ENCODE results near the gene S100A11.

S100A11 gene

DNA sequence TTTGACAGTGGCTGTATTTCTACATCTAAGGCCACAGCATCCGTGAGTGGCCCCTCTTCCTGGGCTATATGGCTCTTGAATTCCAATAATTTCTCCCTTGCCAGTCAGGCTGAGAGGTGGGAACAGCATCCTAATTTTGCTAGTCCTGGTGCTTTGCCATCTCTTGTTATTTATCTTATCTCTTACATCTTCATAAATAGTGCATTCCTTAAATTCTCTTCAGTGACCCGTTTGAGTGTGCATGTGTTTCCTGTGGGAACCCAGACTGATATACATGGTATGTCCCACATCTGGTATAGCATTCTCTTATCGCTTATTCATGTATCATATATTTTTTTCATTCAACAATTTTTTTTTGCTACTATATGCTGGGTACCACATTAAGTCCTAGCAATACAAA, 9.9 kb downstream of the S100A11 start:
- H3K27me3 ChIP-seq (ENCODE audit: insufficient read depth, low read length), result no peaks in the 10 kb centered on the region
- H4K12ac ChIP-seq (ENCODE audit: low read depth, low read length), result no peak overlapping the region
- no peak overlapping the region for H3K4ac ChIP-seq (ENCODE audit: low read depth, low read length)
- H3K4me3 ChIP-seq (ENCODE audit: low read depth, low read length), result no peak overlapping the region
- H3K27ac ChIP-seq (ENCODE audit: low read depth, low read length), result no peak overlapping the region
- H2BK12ac ChIP-seq (ENCODE audit: low read length), result no peak overlapping the region
- no peak overlapping the region for H3K14ac ChIP-seq (ENCODE audit: low read length)
- H3K4me1 ChIP-seq (ENCODE audit: control insufficient read depth in 1 of 2, insufficient read depth in 2 of 2, low read length in 2 of 2), result peaks cover 8 to 11% of the 10 kb centered on the region in 2 experiments
- WGBS (ENCODE audit: extremely low coverage, insufficient coverage, insufficient read length), result no CpG with 5 or more reads among the region's 3 CpGs
- no peak overlapping the region for H2AFZ ChIP-seq (ENCODE audit: insufficient read depth, low read length, poor library complexity)
- no peak overlapping the region for H4K8ac ChIP-seq (ENCODE audit: low read depth, low read length)
- H3K9ac ChIP-seq (ENCODE audit: low read length), result no peak overlapping the region
- H3K4me2 ChIP-seq (ENCODE audit: low read length), result no peak overlapping the region
- peaks cover 0 to 7% of the 10 kb centered on the region in 2 experiments for H3K36me3 ChIP-seq (ENCODE audit: control insufficient read depth in 1 of 2, insufficient read depth in 2 of 2, low read length in 2 of 2)
- no peak overlapping the region for H4K91ac ChIP-seq (ENCODE audit: low read depth, low read length)
- H3K23ac ChIP-seq (ENCODE audit: low read length), result no peak overlapping the region
- no peak for DNase-seq
- no peak overlapping the region for H2BK120ac ChIP-seq (ENCODE audit: insufficient read depth, low read length, poor library complexity)
- no peak overlapping the region for H3K18ac ChIP-seq (ENCODE audit: low read length)
- H2AK5ac ChIP-seq (ENCODE audit: low read length), result no peak overlapping the region
- H3K9me3 ChIP-seq (ENCODE audit: insufficient read depth, low read depth, low read length), result no peaks in the 10 kb centered on the region
- no peaks in the 10 kb centered on the region for H3K79me2 ChIP-seq (ENCODE audit: control insufficient read depth, insufficient read depth, low read length, poor library complexity)
- no peaks in the 10 kb centered on the region for H3K79me1 ChIP-seq (ENCODE audit: low read length)
- H2BK5ac ChIP-seq (ENCODE audit: low read depth, low read length, poor library complexity), result no peak overlapping the region

DNA sequence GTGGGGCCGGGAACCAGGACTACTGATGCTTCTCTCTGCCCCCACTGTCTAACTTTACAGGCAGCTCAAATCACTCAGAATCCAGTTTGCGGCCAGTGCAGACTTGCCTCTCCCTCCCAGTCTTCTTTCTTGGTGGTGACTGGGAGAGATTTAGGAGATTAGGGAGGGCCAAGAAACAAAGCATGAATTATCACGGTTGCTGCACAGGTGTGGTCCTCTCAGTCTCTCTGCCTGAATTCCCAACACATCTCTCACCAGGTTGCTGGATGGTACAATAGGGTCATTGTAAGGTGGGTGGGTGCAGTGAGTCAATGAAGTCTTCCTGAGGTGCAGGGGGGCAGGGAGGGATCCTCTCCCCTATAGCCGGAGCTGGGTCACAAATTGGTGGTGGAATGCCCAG, 12.6 kb downstream of the S100A11 start:
- no peak overlapping the region for H3K23ac ChIP-seq (ENCODE audit: low read length)
- H2BK12ac ChIP-seq (ENCODE audit: low read length), result no peak overlapping the region
- no peak overlapping the region for H4K91ac ChIP-seq (ENCODE audit: low read depth, low read length)
- H3K14ac ChIP-seq (ENCODE audit: low read length), result no peak overlapping the region
- H2BK120ac ChIP-seq (ENCODE audit: insufficient read depth, low read length, poor library complexity), result no peak overlapping the region
- H4K8ac ChIP-seq (ENCODE audit: low read depth, low read length), result no peak overlapping the region
- no peak overlapping the region for H3K18ac ChIP-seq (ENCODE audit: low read length)
- peaks cover 11 to 17% of the 10 kb centered on the region in 2 experiments for H3K4me1 ChIP-seq (ENCODE audit: control insufficient read depth in 1 of 2, insufficient read depth in 2 of 2, low read length in 2 of 2)
- H2AFZ ChIP-seq (ENCODE audit: insufficient read depth, low read length, poor library complexity), result no peak overlapping the region
- no peak overlapping the region for H4K12ac ChIP-seq (ENCODE audit: low read depth, low read length)
- no peak overlapping the region for H3K27ac ChIP-seq (ENCODE audit: low read depth, low read length)
- no CpG with 5 or more reads among the region's 4 CpGs for WGBS (ENCODE audit: extremely low coverage, insufficient coverage, insufficient read length)
- DNase-seq, result no peak
- H3K9ac ChIP-seq (ENCODE audit: low read length), result no peak overlapping the region
- H3K9me3 ChIP-seq (ENCODE audit: insufficient read depth, low read depth, low read length), result no peaks in the 10 kb centered on the region
- H3K79me1 ChIP-seq (ENCODE audit: low read length), result no peaks in the 10 kb centered on the region
- H3K4ac ChIP-seq (ENCODE audit: low read depth, low read length), result no peak overlapping the region
- H3K27me3 ChIP-seq (ENCODE audit: insufficient read depth, low read length), result no peaks in the 10 kb centered on the region
- H2BK5ac ChIP-seq (ENCODE audit: low read depth, low read length, poor library complexity), result no peak overlapping the region
- H2AK5ac ChIP-seq (ENCODE audit: low read length), result no peak overlapping the region
- H3K36me3 ChIP-seq (ENCODE audit: control insufficient read depth in 1 of 2, insufficient read depth in 2 of 2, low read length in 2 of 2), result no peaks in the 10 kb centered on the region
- H3K4me3 ChIP-seq (ENCODE audit: low read depth, low read length), result no peak overlapping the region
- no peaks in the 10 kb centered on the region for H3K79me2 ChIP-seq (ENCODE audit: control insufficient read depth, insufficient read depth, low read length, poor library complexity)
- no peak overlapping the region for H3K4me2 ChIP-seq (ENCODE audit: low read length)

DNA sequence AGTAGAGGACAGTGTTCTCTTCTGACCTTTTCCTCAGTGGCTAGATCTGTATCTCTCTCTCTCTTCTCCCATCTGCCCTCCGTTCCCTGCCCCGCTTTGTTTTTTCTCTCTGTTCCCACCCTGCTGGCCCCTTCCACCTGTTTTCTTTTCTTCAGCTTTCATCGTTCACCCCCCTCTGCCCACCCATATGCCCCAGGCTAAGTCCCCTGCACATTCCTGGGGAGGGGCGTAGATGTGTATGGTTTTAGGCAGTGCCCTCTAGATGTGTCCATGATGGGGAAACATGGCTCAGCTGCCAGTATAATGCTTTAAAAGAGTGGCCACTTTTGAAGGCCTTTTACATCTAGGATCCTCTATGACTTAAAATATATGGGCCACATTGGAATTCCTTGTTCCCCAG, 13.6 kb downstream of the S100A11 start:
- H4K12ac ChIP-seq (ENCODE audit: low read depth, low read length), result no peak overlapping the region
- no peak overlapping the region for H2BK12ac ChIP-seq (ENCODE audit: low read length)
- H4K8ac ChIP-seq (ENCODE audit: low read depth, low read length), result no peak overlapping the region
- H3K79me2 ChIP-seq (ENCODE audit: control insufficient read depth, insufficient read depth, low read length, poor library complexity), result no peaks in the 10 kb centered on the region
- H3K36me3 ChIP-seq (ENCODE audit: control insufficient read depth in 1 of 2, insufficient read depth in 2 of 2, low read length in 2 of 2), result no peaks in the 10 kb centered on the region
- no peak overlapping the region for H3K4me2 ChIP-seq (ENCODE audit: low read length)
- H3K27me3 ChIP-seq (ENCODE audit: insufficient read depth, low read length), result no peaks in the 10 kb centered on the region
- H3K4me1 ChIP-seq (ENCODE audit: control insufficient read depth in 1 of 2, insufficient read depth in 2 of 2, low read length in 2 of 2), result peaks cover 9 to 17% of the 10 kb centered on the region in 2 experiments
- no peak overlapping the region for H2BK120ac ChIP-seq (ENCODE audit: insufficient read depth, low read length, poor library complexity)
- H3K14ac ChIP-seq (ENCODE audit: low read length), result no peak overlapping the region
- no CpG with 5 or more reads among the region's 4 CpGs for WGBS (ENCODE audit: extremely low coverage, insufficient coverage, insufficient read length)
- no peak overlapping the region for H3K23ac ChIP-seq (ENCODE audit: low read length)
- H2AK5ac ChIP-seq (ENCODE audit: low read length), result no peak overlapping the region
- no peak overlapping the region for H3K27ac ChIP-seq (ENCODE audit: low read depth, low read length)
- no peak overlapping the region for H2BK5ac ChIP-seq (ENCODE audit: low read depth, low read length, poor library complexity)
- no peaks in the 10 kb centered on the region for H3K79me1 ChIP-seq (ENCODE audit: low read length)
- H3K4ac ChIP-seq (ENCODE audit: low read depth, low read length), result no peak overlapping the region
- no peaks in the 10 kb centered on the region for H3K9me3 ChIP-seq (ENCODE audit: insufficient read depth, low read depth, low read length)
- DNase-seq, result no peak
- H2AFZ ChIP-seq (ENCODE audit: insufficient read depth, low read length, poor library complexity), result no peak overlapping the region
- no peak overlapping the region for H3K18ac ChIP-seq (ENCODE audit: low read length)
- H3K4me3 ChIP-seq (ENCODE audit: low read depth, low read length), result no peak overlapping the region
- no peak overlapping the region for H3K9ac ChIP-seq (ENCODE audit: low read length)
- no peak overlapping the region for H4K91ac ChIP-seq (ENCODE audit: low read depth, low read length)

DNA sequence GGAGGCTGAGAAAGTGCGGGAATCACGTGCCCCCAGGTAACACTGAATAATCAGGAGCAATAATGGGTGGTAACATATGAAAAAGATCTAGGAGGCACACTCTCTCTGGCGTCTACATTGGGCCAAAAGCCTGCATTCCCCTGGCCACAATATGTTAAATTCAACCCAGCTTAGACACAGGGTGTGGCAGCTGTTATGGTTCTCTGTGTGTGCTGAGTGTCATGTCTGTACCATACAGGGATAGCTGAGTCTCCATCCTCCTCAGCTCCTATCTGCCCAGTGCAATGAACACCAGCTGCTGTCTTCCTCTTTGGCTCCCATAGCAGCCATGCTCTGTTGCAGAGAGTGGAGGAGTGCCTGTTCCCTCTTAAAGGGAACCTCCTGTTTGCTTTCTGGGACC, 14.3 kb downstream of the S100A11 start:
- Histone ChIP-seq H3K27me3 (ENCODE audit: insufficient read depth, low read length) (no peaks in the 10 kb centered on the region), H2BK12ac (ENCODE audit: low read length) (no peak overlapping the region), H3K9me3 (ENCODE audit: insufficient read depth, low read depth, low read length) (no peaks in the 10 kb centered on the region), H2BK120ac (ENCODE audit: insufficient read depth, low read length, poor library complexity) (no peak overlapping the region), H3K36me3 (ENCODE audit: control insufficient read depth in 1 of 2, insufficient read depth in 2 of 2, low read length in 2 of 2) (no peaks in the 10 kb centered on the region), H4K8ac (ENCODE audit: low read depth, low read length) (no peak overlapping the region), H3K14ac (ENCODE audit: low read length) (no peak overlapping the region), H3K23ac (ENCODE audit: low read length) (no peak overlapping the region), H3K4me2 (ENCODE audit: low read length) (no peak overlapping the region), H2AFZ (ENCODE audit: insufficient read depth, low read length, poor library complexity) (no peak overlapping the region), H2AK5ac (ENCODE audit: low read length) (no peak overlapping the region), H3K4me3 (ENCODE audit: low read depth, low read length) (no peak overlapping the region), H3K4ac (ENCODE audit: low read depth, low read length) (no peak overlapping the region), H3K18ac (ENCODE audit: low read length) (no peak overlapping the region), H3K4me1 (ENCODE audit: control insufficient read depth in 1 of 2, insufficient read depth in 2 of 2, low read length in 2 of 2) (peaks cover 9 to 17% of the 10 kb centered on the region in 2 experiments), H3K79me2 (ENCODE audit: control insufficient read depth, insufficient read depth, low read length, poor library complexity) (no peaks in the 10 kb centered on the region), H3K27ac (ENCODE audit: low read depth, low read length) (no peak overlapping the region), H2BK5ac (ENCODE audit: low read depth, low read length, poor library complexity) (no peak overlapping the region), H4K91ac (ENCODE audit: low read depth, low read length) (no peak overlapping the region), H4K12ac (ENCODE audit: low read depth, low read length) (no peak overlapping the region), H3K9ac (ENCODE audit: low read length) (no peak overlapping the region), H3K79me1 (ENCODE audit: low read length) (no peaks in the 10 kb centered on the region)
- no peak for DNase-seq
- no CpG with 5 or more reads among the region's 3 CpGs for WGBS (ENCODE audit: extremely low coverage, insufficient coverage, insufficient read length)

Measured in trophoblast cell (in vitro differentiated cells and primary cell).